GM15510 (cell line): ENCODE measurements around the gene SLX4IP.

Experiments
- POLR2A ChIP-seq: IDR thresholded peaks from 3 replicates; pipeline ENCODE4 v1.6.1; 2011; ENCODE audit warnings: borderline replicate concordance; ENCODE audit not compliant: insufficient read length; ENCODE audit errors: extremely low read depth

SLX4IP gene

DNA sequence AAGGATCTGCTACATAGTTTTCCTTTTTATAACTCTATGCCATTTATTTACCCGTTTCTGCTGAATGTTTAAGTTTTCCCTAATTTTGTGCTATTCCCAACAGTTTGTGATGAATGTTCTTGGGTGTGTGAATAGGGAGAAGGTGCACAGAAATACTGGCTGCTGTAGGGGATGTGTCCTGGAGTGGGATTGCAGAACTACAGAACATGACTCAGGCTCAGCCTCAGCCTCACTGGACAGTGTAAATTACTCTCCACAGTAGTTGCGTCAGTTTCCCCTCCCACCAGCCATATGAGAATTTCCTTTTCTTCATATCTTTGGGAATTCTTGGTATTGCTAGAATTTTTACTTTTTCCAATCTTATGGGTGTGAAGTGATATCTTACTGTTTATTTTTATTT, 57.0 kb downstream of the SLX4IP start:
- TF ChIP-seq POLR2A = no peak

- no peak for TF ChIP-seq POLR2A
These were observed 57.7 kb downstream of the SLX4IP start for GRCh38 chr20:10492844-10493243.

DNA sequence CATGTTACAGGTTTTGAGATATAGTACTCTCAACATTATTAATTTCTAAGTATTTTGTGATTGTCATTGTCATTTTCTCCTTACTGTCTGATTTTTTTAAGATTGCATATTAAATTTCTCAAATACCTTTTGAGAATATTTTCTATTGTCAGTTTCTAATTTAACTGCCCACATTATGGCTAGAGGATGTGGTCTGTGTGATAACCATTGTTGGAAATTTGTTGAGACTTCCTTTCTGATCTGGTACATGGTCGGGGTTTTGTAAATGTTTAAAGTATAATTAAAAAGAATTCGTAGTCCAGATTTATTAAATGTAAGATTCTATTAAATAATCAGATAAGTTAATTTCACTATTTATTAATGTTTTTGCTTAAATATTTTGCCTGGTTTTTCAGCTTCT, 60.1 kb downstream of the SLX4IP start:
- TF ChIP-seq POLR2A = no peak

GRCh38 chr20:10496465-10496864, 61.4 kb downstream of the SLX4IP start:
- TF ChIP-seq POLR2A = no peak

DNA sequence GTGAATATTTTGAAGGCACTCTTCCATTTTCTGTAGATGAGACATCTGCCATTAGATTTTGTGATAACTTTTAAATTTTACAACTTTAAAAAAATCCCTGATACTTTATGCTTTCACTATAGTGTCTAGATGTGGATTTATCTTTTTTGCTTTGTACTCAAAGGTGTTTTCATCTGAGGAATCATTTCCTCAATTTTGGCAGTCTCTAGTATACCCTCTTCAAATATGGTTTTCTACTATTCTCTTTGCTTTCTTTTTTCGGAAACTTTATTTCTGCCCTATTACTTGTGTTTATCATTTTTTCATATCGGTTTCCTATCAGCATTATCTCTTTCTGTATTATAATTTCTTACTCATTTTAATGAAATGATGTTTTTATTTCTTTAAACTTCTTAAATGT, 62.2 kb downstream of the SLX4IP start:
- no peak for TF ChIP-seq POLR2A

DNA sequence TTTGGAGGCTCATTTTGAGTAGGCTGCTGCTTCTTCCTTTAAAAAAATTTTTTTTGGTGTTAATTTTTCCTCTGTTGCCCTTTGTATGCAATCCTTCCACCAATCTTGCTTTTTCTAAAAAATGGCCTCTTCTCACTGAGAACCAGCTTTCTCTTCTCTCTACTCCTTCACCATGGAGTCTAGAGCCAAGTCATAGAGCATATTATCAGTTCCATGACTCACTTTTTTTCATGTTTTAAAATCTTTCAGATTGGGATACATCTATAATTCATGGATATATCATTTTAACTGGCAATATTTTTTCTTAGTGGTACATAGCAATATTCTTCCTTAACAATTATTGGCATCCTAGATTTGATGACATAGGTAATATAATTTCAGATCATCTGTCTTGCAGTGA, 62.7 kb downstream of the SLX4IP start:
- no peak for TF ChIP-seq POLR2A

GRCh38 chr20:10498200-10498599, 63.1 kb downstream of the SLX4IP start:
- no peak for TF ChIP-seq POLR2A

DNA sequence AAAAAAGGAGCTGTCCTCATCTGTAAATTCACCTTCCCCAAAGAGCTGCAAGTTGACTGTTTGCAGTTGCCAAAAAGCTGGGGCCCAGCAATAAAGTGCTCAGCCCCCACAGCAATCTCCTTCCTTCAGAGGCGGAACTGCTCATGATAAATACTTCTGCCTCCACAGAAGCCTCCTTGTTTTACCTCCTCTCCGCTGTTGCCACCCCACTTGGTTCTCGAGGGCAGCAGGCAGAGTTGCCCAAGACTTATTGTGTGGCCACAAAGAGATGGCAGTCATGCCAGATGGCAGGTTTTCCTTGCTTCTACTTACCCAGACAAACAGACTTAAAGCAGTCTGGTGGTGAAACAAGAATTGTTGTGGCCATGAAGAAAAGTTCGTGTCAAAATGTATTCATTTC, 66.3 kb downstream of the SLX4IP start:
- TF ChIP-seq POLR2A = no peak

GRCh38 chr20:10502098-10502526, 67.0 kb downstream of the SLX4IP start:
- no peak for TF ChIP-seq POLR2A

GRCh38 chr20:10504608-10504993, 69.5 kb downstream of the SLX4IP start:
- no peak for TF ChIP-seq POLR2A

DNA sequence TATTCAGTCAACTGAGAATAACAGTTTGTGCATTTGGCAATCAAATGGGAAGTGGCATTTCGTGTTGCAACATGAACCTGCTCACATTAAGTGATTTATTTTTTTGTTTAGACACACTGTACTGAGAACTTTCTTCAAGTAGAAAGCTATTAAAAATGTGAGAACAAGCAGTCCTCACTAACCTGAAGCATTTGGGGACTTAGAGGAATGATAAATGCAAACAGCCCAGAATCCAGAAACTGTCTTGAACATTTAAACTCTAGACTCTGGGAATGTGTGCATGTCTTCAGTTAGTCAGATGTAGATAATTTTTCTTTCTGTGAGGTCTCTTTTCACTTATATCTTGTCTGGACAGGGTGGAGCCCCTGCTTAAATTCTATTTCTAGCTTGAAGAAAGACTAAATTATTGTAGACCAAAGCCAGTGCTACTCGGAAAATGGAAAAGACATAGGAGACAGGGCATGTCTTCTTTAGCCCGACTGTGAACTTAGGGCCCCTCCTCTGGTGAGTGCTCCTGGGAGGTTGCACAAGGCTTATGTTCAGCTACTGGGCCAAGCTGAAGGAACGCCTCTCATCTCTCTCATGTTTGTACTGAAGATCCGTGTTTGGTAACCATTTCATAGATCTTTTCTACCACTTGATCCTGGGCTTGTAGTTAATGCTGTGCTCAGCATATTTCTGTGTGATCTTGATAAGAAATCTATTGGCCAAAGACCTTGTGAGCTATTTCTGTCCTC, 70.1 kb downstream of the SLX4IP start:
- TF ChIP-seq POLR2A = no peak

DNA sequence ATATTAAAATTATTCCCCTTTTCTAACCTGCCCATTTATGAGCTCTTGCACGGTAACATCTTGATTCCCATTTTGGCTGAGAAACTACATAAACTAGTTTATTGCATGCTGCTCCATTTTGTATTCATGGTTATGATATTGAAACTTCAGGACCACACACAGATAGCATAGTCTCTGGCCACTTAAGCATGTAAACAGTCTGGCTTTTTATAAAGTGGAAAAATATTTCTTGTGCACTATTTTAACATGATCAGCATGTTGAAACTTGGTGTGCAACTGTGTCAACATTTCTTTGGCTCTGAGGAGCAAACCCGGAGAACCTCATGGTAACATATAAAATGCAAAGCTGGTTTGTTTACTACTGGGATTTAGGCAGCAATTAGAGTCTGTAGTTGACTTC, 70.7 kb downstream of the SLX4IP start:
- TF ChIP-seq POLR2A = no peak

- no peak for TF ChIP-seq POLR2A
These were observed 71.9 kb downstream of the SLX4IP start for GRCh38 chr20:10507052-10507451.

DNA sequence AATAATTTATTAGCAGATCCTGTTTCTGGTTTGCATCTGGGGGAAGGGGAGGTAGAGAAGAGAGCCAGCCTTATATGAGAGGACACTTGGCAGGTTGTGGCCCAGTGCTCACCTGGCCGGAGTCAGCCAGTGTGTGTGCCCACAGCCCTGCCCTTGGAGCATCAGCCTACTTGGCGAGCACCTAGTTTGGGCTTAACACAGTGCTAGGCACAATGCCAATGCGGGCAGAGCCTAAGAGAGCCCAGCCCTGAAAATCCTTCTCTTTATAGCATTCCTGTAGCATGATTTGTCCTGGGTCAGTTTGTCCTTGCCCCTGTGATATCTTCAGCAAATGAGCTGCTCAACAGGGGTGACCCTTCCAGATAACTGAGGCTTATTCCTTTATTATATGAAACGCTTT, 73.0 kb downstream of the SLX4IP start:
- no peak for TF ChIP-seq POLR2A

DNA sequence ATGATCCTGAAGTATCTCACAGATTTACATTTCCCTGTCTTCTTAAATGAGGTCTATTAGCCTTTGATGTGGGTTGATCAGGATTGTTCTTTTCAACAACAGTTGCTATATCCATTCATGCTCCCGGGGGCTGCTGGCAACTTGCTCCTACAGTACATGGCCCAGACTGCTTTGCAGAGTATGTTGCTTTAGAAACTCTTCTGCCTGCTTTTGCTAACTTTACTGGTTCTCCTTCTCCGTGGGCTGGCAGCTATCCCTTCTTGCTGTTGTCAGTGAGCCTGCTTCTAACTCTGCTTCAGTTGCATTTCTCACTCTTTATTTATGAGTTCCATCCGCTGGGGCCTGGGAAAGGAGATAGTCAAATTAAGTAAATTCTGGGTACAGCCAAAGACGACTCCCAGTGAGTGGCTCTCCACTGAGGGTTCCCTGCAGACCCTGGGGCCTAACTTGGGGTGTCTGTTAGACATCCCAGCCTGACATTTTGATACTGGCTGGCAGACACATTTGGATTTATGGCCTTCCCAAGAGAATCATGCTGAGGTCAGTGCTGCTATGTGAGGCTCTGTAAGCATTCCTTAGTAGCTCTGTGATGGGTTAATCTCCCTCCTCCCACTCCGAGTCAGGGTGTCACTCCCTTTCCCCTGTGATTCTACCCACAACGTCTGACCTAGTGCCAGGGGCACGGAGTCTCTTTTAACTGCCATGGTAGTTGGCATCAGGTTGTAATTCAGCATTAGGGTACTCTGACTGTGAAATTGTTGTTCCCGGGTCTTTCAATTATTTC, 73.6 kb downstream of the SLX4IP start:
- no peak for TF ChIP-seq POLR2A

DNA sequence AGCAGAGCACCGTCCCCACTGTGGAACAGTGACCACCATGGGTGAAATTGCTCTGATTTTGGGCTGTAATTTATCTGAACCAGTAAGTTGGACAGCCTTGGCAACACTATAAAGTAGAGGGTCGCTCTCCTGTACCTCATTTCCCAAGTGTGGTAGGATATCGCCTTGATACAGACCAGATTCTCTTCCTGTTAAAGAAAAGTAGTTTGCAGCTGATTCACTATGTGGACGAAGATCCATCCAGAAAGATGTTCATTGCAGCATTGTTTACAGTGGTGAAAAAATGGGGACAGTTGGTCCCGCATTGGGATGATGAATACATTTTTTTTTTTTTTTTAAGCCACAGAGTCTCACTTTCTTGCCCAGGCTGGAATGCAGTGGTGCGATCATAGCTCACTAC, 74.3 kb downstream of the SLX4IP start:
- TF ChIP-seq POLR2A = no peak
